HG02885 (cell line): ENCODE data around the gene CBX8.

Experiments used
- ATAC-seq: cut with Tn5 transposase; IDR thresholded peaks from one replicate; pipeline ENCODE4 v1.9.1; 2021; ENCODE audit warnings: mild to moderate bottlenecking; ENCODE audit not compliant: unreplicated experiment, poor library complexity

CBX8 gene

GRCh38 chr17:79808763-79809529 lies 12.1 kb upstream of the CBX8 start:
- no peak for ATAC-seq

- no peak for ATAC-seq
Measured at GRCh38 chr17:79806863-79807720, 10.2 kb upstream of the CBX8 start.

- no peak for ATAC-seq
Measured at GRCh38 chr17:79806446-79806760, 9.5 kb upstream of the CBX8 start.

GRCh38 chr17:79804856-79805696 lies 8.2 kb upstream of the CBX8 start:
- ATAC-seq: peak; percentile 20

GRCh38 chr17:79803997-79804855 lies 7.3 kb upstream of the CBX8 start:
- peak; percentile 63 for ATAC-seq

- no peak for ATAC-seq
Measured at GRCh38 chr17:79803421-79803996, 6.6 kb upstream of the CBX8 start.

- ATAC-seq: no peak
Measured at GRCh38 chr17:79802736-79803420, 6.0 kb upstream of the CBX8 start.

- no peak for ATAC-seq
Measured at GRCh38 chr17:79802039-79802735, 5.3 kb upstream of the CBX8 start.

- ATAC-seq: no peak
Measured at GRCh38 chr17:79801156-79802038, 4.5 kb upstream of the CBX8 start.

GRCh38 chr17:79800325-79801155 lies 3.7 kb upstream of the CBX8 start:
- ATAC-seq: no peak

GRCh38 chr17:79799538-79800324 lies 2.9 kb upstream of the CBX8 start:
- ATAC-seq: no peak

GRCh38 chr17:79799174-79799537 lies 2.3 kb upstream of the CBX8 start:
- no peak for ATAC-seq

- no peak for ATAC-seq
Measured at GRCh38 chr17:79798299-79799173, 1.7 kb upstream of the CBX8 start.

- ATAC-seq: peak; percentile 22
Measured at GRCh38 chr17:79797492-79798298, 818 bp upstream of the CBX8 start.
